ENCODE data around the gene ROR1.
"Not testable (repeated sequence)": the region's sequence is repeated elsewhere in the genome, so short reads cannot be mapped to it uniquely, and the experiment has no call there.

Gene ROR1

DNA sequence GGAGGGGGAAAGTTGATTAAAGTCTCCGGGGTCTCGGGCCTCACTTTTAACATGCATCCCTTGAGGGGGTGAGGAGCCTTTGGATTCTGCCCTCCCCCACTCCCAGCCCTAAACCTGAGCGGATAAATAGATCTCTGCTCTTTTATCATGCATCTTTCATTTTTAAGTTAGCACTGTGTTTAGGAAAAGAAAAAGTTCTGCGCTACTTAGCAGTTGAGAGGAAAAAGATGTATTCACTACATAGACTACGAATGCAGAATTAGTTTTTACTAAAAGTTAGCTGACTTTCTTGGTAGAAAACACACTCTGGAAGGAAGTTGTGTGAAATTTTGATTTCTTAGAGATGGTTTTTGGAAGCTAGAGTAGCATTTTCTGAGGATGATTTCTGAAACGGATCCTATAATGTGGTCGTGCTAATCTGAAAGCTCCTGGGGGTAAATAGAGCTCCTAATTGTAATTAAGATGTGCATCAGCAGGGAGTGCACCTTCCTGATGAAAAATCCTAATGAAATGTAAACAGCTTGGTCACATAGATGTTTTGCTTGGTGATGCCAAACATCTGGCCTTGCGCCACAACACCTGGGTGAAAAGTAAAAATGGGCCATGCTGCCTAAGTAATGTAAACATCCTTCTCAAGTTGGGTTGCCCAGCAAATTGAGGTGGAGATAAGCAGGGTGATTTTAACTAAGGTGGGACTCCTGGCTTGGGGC, 1.8 kb downstream of the ROR1 start:
- Mint-ChIP-seq H3K27me3 (peaks cover 28 to 31% of the 10 kb centered on the region in 2 donors), H3K4me1 (peaks cover 11 to 28% of the 10 kb centered on the region in 2 donors), H3K9me3 (no peaks in the 10 kb centered on the region), H3K4me3 (peak overlapping the region; percentile 88), H3K27ac (no peak overlapping the region), H3K36me3 (peaks cover 0 to 3% of the 10 kb centered on the region in 2 donors)
- ATAC-seq (replicated peaks) (no peak), DNase-seq (no peak)

GRCh38 chr1:63777286-63777685, 3.5 kb downstream of the ROR1 start:
- no peak overlapping the region for H3K27ac Mint-ChIP-seq
- no peak overlapping the region for H3K4me3 Mint-ChIP-seq
- peaks cover 28% of the 10 kb centered on the region in 2 donors for H3K27me3 Mint-ChIP-seq
- peaks cover 11 to 28% of the 10 kb centered on the region in 2 donors for H3K4me1 Mint-ChIP-seq
- no peaks in the 10 kb centered on the region for H3K9me3 Mint-ChIP-seq
- no peak for DNase-seq
- ATAC-seq (replicated peaks) = no peak
- peaks cover 0 to 3% of the 10 kb centered on the region in 2 donors for H3K36me3 Mint-ChIP-seq

DNA sequence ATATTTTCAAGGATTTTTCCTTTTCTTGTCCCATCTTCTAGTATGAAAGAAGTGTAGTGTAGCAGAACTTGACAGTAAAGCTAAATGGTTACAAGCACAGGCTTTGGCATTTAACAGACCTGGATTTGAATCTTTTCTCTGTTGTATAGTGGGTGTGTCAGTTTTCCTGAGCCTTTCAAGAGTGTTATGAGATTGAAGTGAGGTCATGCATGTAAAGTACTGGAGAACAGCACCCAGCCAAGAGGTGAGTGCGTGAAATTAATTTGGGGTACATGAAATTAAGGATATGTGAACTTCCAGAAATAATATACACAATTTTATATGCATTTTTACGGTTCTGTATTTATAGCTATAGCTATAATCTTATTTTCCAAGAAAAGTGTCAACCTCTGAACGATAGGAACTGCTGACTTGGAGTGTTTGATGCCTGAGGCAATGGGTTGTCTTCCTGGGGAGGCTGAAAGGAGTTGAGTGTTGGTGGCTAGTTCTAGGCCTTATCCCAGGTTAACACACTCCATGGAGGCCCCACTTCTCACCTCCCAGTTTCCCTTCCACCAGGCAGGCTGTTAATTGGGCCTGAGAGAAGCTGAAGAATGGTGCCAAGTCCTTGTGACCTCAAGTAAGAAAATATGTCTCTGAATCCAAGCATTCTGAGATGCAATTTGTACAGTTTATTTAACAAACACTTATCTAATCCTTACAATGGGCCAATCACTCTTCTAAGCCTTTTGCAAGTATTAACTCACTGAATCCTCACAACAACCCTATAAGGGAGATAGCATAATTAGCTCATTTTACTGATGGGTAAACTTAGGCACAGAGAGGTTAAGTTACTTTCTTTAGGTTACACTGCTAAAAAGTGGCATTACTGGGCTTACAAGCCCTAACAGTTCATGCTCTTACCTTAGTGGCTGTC, 4.4 kb downstream of the ROR1 start:
- ATAC-seq (replicated peaks) (no peak), DNase-seq (no peak)
- Mint-ChIP-seq H3K9me3 (no peaks in the 10 kb centered on the region), H3K27me3 (peaks cover 24 to 28% of the 10 kb centered on the region in 2 donors), H3K4me3 (no peak overlapping the region), H3K27ac (no peak overlapping the region), H3K36me3 (peaks cover 0 to 3% of the 10 kb centered on the region in 2 donors), H3K4me1 (peaks cover 7 to 23% of the 10 kb centered on the region in 2 donors)

DNA sequence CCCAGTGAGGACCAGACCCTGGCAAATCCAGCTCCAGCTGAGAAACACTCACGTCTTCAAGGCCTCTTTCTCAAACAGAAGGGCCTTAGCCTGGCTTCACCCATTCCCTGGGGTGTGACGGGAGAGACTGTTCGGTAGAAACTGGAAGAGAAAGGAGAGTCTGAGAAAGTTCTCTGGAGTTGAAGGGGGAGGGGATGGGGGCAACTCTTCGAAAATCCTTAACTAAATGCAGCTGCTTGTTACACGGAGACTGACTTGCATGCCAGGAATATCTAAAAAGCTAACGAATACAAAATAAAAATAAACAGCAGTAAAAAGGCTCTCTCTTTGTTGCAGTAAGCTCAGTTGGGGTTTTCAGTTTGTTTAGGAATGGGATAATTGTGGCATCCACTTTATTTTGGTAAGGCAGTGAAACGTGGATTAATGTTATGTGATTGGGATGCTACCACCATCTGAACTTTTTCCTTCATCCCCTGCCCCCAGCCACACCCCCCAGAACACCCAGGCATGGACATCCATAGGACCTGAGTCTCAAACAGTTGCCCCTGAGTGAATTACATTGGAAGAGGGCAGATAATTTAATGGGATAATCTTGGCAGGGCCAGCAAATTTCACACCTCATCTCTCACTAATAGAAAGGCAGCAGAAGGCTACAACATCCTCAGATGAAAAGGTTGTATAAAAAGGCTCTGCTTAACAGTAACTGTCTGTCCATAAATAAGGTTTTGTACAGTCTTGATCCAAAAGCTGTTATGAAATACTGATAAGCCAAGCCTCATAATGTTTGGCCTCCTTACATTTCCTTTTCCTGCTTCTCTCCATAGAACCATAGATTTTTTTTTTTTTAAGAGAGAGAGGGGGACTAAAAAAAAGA, 5.8 kb downstream of the ROR1 start:
- no peaks in the 10 kb centered on the region for H3K9me3 Mint-ChIP-seq
- peaks cover 16 to 22% of the 10 kb centered on the region in 2 donors for H3K27me3 Mint-ChIP-seq
- H3K36me3 Mint-ChIP-seq = peaks cover 0 to 2% of the 10 kb centered on the region in 2 donors
- H3K27ac Mint-ChIP-seq = no peak overlapping the region
- ATAC-seq (replicated peaks) = no peak
- H3K4me3 Mint-ChIP-seq = no peak overlapping the region
- H3K4me1 Mint-ChIP-seq = peaks cover 4 to 16% of the 10 kb centered on the region in 2 donors
- no peak for DNase-seq

DNA sequence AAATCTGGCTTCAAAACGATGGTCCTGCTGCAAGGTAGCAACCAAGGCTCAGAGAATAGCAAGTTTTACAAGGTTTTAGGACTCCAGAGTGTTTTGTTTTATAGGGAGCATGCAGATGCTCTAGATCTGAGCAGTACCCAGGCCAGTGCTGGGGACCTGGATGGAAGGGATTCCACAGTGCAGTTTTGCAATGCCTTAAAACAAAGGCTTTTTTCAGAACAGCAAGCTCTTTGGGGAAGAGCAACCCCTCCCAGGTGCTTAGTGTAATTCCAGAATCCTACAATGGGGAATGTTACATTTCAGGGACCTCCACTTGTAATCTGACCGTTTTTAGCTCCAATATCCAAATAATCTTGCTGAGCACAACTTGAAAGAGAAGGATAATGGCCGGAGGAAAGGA, 6.7 kb downstream of the ROR1 start:
- peaks cover 0 to 2% of the 10 kb centered on the region in 2 donors for H3K36me3 Mint-ChIP-seq
- H3K9me3 Mint-ChIP-seq = no peaks in the 10 kb centered on the region
- peaks cover 0 to 7% of the 10 kb centered on the region in 2 donors for H3K4me1 Mint-ChIP-seq
- DNase-seq (no peak), ATAC-seq (replicated peaks) (no peak)
- peaks cover 7 to 14% of the 10 kb centered on the region in 2 donors for H3K27me3 Mint-ChIP-seq
- no peak overlapping the region for H3K27ac Mint-ChIP-seq
- no peak overlapping the region for H3K4me3 Mint-ChIP-seq

- Mint-ChIP-seq H3K27ac (no peak overlapping the region), H3K27me3 (peaks cover 5 to 13% of the 10 kb centered on the region in 2 donors), H3K4me3 (no peak overlapping the region), H3K36me3 (peaks cover 0 to 2% of the 10 kb centered on the region in 2 donors), H3K9me3 (no peaks in the 10 kb centered on the region), H3K4me1 (no peaks in the 10 kb centered on the region)
- DNase-seq = no peak
- no peak for ATAC-seq (replicated peaks)
These were observed 9.2 kb downstream of the ROR1 start for GRCh38 chr1:63782982-63783381.

GRCh38 chr1:63784083-63784482, 10.3 kb downstream of the ROR1 start:
- Mint-ChIP-seq H3K27me3 (peaks cover 4 to 11% of the 10 kb centered on the region in 2 donors), H3K4me3 (no peak overlapping the region), H3K4me1 (peaks cover 0 to under 1% of the 10 kb centered on the region in 2 donors), H3K27ac (no peak overlapping the region), H3K36me3 (peaks cover 0 to 2% of the 10 kb centered on the region in 2 donors), H3K9me3 (no peaks in the 10 kb centered on the region)
- no peak for ATAC-seq (replicated peaks)
- no peak for DNase-seq

DNA sequence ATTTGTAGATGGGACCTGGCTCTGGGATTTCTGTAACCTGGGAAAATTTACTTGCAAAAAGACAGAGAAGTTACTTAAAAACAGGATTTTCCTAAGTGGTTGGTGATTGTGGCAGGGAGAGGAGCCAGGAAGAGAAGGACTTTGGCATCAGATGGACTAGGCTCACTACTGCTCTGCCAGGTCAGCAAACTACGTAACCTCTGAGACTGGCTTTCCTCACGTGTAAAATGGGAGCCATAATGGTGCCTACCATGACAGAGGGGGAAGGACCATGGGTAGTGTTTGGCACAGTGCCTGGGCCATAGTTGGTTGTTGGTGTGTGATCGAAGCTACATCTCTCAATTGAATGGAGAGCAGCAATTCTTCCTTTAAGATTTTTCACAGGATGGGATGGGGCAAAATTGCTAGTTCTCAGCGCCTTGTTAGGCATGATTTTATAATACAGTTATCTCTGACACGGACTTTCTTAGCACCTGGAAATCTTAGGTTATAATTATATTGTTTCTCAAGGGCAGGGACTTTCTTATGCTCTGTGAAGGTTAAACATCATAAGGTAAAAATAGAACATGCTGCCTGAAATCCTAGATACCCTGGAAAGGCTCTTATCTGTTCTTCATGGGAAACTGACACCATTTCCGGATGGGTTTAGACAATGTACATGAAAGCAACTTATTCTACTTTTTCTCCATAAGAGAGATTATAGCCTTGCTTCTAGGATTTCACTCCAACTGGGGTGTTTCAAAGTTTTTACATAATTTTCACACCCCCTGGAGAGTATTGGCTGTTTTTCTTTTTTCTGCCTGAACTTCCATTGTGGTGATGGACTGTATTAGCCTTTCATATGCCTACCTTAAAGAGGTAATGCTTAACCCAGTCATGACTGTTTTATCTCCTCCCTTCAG, 10.9 kb downstream of the ROR1 start:
- Mint-ChIP-seq H3K4me3 (no peak overlapping the region), H3K36me3 (no peaks in the 10 kb centered on the region), H3K27ac (no peak overlapping the region), H3K9me3 (no peaks in the 10 kb centered on the region), H3K4me1 (peaks cover 3 to 6% of the 10 kb centered on the region in 2 donors), H3K27me3 (peaks cover 0 to 8% of the 10 kb centered on the region in 2 donors)
- DNase-seq (no peak), ATAC-seq (replicated peaks) (no peak)

DNA sequence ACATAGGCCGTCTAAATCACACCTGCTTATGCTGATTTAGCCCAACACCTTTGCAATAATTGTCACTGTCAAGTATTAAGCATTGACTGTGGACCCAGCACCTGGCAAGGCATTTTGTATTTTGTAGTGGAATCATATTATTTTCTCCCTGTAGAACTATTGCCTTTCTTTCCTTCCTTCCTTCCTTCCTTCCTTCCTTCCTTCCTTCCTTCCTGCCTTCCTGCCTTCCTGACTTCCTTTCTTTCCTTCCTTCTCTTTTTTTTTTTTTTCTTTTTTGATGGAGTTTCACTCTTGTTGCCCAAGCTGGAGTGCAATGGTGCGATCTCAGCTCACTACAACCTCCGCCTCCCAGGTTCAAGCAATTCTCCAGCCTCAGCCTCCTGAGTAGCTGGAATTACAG, 13.5 kb downstream of the ROR1 start:
- H3K36me3 Mint-ChIP-seq; H3K27me3 Mint-ChIP-seq; H3K27ac Mint-ChIP-seq; DNase-seq; H3K4me3 Mint-ChIP-seq; H3K9me3 Mint-ChIP-seq; ATAC-seq (replicated peaks): not testable (repeated sequence)
- H3K4me1 Mint-ChIP-seq = peaks cover 6 to 13% of the 10 kb centered on the region in 2 donors

DNA sequence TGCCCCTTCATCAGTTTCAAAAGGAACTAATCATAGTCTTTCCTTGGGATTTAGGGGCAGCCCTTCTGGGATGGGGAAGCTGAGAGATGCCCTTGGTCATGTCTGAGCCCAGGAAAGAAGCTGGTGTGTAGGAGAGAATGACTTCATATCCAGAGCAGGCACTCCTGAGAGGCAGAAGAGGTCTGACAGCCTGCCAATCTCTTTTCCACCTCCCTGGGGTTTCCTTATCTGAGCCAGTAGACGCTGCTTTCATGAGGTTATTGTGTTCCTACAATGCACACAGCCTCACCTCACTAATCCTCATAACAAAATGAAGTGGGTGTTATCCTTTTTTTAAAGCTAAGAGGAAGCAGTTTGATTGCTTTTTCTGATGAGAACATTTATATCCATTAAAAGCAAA, 14.1 kb downstream of the ROR1 start:
- no peaks in the 10 kb centered on the region for H3K9me3 Mint-ChIP-seq
- no peak overlapping the region for H3K27ac Mint-ChIP-seq
- peaks cover 0 to 7% of the 10 kb centered on the region in 2 donors for H3K36me3 Mint-ChIP-seq
- H3K4me3 Mint-ChIP-seq = no peak overlapping the region
- H3K27me3 Mint-ChIP-seq = peaks cover 0 to 4% of the 10 kb centered on the region in 2 donors
- DNase-seq (no peak), ATAC-seq (replicated peaks) (no peak)
- peaks cover 6 to 16% of the 10 kb centered on the region in 2 donors for H3K4me1 Mint-ChIP-seq

DNA sequence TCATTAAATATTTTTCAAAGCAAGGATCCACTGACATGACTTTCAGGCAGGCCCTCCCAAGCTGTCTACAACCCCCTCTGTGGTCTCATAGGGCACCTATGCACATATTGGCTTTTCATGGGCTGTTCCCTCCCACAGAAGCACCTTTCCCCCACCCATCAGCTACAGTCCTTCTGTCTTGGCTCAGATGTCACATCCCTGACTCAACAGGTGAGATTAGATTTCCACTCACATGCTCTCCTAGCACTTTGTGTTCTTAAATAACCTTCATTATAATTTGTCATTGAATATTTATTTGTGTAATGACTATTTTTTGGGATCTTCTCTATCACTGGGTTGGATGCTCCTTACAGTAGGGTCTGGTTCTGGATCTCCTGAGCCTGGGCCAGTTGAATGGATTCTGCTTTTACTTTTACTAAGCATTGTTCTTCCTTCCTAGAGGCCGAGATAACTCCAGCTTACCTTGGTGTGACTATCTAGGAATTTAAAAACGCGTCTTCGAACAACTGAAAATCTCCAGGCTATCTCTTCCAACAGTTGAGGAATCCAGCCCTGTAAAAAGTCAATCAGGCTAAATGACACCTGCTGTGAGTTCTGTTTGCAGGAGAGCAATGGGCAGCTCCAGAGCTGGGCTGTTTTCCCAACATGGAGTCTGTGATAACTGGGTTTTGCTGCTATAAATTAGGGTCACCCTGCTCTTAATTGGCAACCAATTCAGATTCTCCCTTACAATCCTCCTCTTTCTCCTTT, 16.2 kb downstream of the ROR1 start:
- H3K4me3 Mint-ChIP-seq = no peak overlapping the region
- no peak for ATAC-seq (replicated peaks)
- H3K27me3 Mint-ChIP-seq = peaks cover 0 to 7% of the 10 kb centered on the region in 2 donors
- H3K27ac Mint-ChIP-seq = no peak overlapping the region
- DNase-seq = no peak
- H3K9me3 Mint-ChIP-seq = no peaks in the 10 kb centered on the region
- peaks cover 6 to 16% of the 10 kb centered on the region in 2 donors for H3K4me1 Mint-ChIP-seq
- H3K36me3 Mint-ChIP-seq = peaks cover 0 to 7% of the 10 kb centered on the region in 2 donors

- DNase-seq (no peak), ATAC-seq (replicated peaks) (no peak)
- Mint-ChIP-seq H3K27ac (peak overlapping the region; percentile 26), H3K4me3 (no peak overlapping the region), H3K27me3 (peaks cover 0 to 7% of the 10 kb centered on the region in 2 donors), H3K9me3 (no peaks in the 10 kb centered on the region), H3K36me3 (peaks cover 0 to 7% of the 10 kb centered on the region in 2 donors), H3K4me1 (peaks cover 6 to 16% of the 10 kb centered on the region in 2 donors)
These were observed 17.2 kb downstream of the ROR1 start for GRCh38 chr1:63790989-63791388.
